GM18909 (cell line): ENCODE measurements around the gene CHMP1A.
"Not testable (repeated sequence)": the region's sequence is repeated elsewhere in the genome, so short reads cannot be mapped to it uniquely, and the experiment has no call there.

Experiments
- ATAC-seq: cut with Tn5 transposase; IDR thresholded peaks from one replicate; pipeline ENCODE4 v1.9.1; 2021; ENCODE audit warnings: mild to moderate bottlenecking; ENCODE audit not compliant: unreplicated experiment, poor library complexity

The CHMP1A gene

GRCh38 chr16:89661215-89661614 lies 3.7 kb upstream of the CHMP1A start:
- no peak for ATAC-seq

- ATAC-seq = no peak
These were observed 2.6 kb upstream of the CHMP1A start for GRCh38 chr16:89660146-89660545.

GRCh38 chr16:89658221-89658879 lies 842 bp upstream of the CHMP1A start:
- no peak for ATAC-seq

GRCh38 chr16:89656435-89657121 lies 930 bp downstream of the CHMP1A start:
- no peak for ATAC-seq

GRCh38 chr16:89655062-89655643 lies 2.4 kb downstream of the CHMP1A start:
- no peak for ATAC-seq

GRCh38 chr16:89653656-89654295 lies 3.7 kb downstream of the CHMP1A start:
- ATAC-seq = no peak

- ATAC-seq = no peak
These were observed 5.9 kb downstream of the CHMP1A start for GRCh38 chr16:89651584-89651983.

GRCh38 chr16:89646906-89647305 lies 10.6 kb downstream of the CHMP1A start:
- ATAC-seq = no peak

GRCh38 chr16:89646270-89646669 lies 11.2 kb downstream of the CHMP1A start:
- no peak for ATAC-seq

GRCh38 chr16:89645122-89645521 lies 12.4 kb downstream of the CHMP1A start:
- ATAC-seq = no peak

GRCh38 chr16:89643769-89644300 lies 13.7 kb downstream of the CHMP1A start:
- no peak for ATAC-seq

- no peak for ATAC-seq
These were observed 14.9 kb downstream of the CHMP1A start for GRCh38 chr16:89642574-89642973.

GRCh38 chr16:89641458-89642119 lies 15.9 kb downstream of the CHMP1A start:
- ATAC-seq = no peak

- ATAC-seq = no peak
These were observed 18.1 kb downstream of the CHMP1A start for GRCh38 chr16:89639385-89639784.

- no peak for ATAC-seq
These were observed 19.1 kb downstream of the CHMP1A start for GRCh38 chr16:89638455-89638854.

- no peak for ATAC-seq
These were observed 20.1 kb downstream of the CHMP1A start for GRCh38 chr16:89637379-89637778.

- ATAC-seq = no peak
These were observed 20.8 kb downstream of the CHMP1A start for GRCh38 chr16:89636663-89637062.

- not testable (repeated sequence) for ATAC-seq
These were observed 22.8 kb downstream of the CHMP1A start for GRCh38 chr16:89634463-89635385.

GRCh38 chr16:89633064-89633631 lies 24.4 kb downstream of the CHMP1A start:
- ATAC-seq = no peak
